HG02763 (cell line): ENCODE measurements around the gene TK2.
A peak's percentile ranks its signal among the peaks of the same experiment; 100 is the strongest.

ENCODE experiments used
- ATAC-seq: cut with Tn5 transposase; IDR thresholded peaks from one replicate; pipeline ENCODE4 v1.9.1; 2021; ENCODE audit warnings: mild to moderate bottlenecking, moderate library complexity; ENCODE audit not compliant: unreplicated experiment

TK2 gene

DNA sequence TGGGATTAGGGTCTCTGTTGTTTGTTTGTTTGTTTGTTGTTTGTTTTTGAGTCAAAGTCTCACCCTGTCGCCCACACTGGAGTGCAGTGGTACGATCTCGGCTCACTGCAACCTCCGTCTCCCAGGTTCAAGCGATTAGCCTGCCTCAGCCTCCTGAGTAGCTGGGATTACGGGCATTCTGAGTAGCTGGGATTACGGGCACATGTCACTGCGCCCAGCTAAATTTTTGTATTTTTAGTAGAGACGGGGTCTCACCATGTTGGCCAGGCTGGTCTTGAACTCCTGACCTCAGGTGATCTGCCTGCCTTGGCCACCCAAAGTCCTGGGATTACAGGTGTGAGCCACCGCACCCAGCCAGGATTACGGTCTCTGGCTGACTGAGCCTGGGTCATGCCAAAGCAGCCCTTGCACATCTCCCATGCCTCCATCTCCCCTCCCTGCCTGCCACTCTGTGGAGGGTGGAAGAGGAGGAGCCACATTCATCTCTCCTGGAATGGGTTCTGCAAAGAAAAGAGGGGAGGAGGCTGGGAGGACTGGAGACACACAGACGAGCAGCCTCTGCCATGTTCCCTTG, 63.6 kb downstream of the TK2 start:
- ATAC-seq, result no peak

DNA sequence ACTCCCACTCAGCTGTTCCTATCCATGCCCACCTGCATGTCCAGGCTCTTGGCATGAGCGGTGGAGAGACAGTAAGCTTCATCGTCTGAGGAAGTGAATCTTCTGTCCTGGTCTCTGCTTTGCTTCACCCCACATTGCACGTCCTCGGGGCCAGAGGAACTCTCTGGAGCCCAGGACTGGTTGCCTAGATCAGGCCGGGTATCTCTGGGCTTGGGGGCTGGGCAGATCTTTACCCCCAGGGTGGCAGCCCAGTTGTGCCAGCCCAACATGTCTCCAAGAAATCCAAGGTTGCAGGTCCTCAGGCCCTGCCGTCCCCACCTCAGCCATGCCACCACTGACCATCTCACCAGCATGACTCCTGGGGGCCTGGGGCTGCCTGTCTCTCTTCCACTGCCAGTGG, 64.5 kb downstream of the TK2 start:
- no peak for ATAC-seq

DNA sequence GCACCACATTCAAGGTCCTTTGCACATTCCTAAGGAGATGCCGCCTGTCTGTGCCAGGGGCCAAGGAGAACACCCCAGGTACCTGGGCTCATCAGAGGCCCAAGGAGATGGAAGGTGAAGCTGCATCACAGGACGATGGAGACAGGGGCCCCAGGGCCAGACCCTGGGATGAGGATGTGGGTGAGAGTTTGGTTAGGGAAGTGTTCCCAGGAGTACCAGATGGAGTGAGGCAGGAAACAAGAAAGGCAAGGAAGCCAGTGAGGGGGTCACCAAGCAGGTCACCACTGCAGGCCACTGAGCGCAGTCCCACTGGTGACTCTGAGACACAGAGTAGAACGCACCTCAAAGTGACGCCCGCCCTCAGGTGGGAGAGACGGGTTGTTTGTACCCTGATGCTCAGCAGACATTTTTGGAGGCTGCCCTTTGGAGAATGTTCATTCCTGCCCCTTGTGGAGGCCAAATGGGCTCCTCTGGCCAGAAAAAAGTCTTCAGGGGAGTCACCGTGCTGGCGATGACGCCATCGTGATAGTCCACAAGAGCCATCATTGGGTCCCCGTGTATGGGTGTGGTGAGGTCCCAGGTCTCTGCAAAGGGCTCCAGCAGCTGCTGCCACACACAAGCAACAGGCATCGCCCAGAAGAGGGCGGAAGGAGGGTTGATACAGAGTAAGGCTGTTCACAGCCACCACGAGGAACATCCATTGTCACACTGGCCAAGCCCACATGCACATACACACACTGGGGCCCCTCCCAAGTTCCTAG, 65.3 kb downstream of the TK2 start:
- ATAC-seq, result no peak

DNA sequence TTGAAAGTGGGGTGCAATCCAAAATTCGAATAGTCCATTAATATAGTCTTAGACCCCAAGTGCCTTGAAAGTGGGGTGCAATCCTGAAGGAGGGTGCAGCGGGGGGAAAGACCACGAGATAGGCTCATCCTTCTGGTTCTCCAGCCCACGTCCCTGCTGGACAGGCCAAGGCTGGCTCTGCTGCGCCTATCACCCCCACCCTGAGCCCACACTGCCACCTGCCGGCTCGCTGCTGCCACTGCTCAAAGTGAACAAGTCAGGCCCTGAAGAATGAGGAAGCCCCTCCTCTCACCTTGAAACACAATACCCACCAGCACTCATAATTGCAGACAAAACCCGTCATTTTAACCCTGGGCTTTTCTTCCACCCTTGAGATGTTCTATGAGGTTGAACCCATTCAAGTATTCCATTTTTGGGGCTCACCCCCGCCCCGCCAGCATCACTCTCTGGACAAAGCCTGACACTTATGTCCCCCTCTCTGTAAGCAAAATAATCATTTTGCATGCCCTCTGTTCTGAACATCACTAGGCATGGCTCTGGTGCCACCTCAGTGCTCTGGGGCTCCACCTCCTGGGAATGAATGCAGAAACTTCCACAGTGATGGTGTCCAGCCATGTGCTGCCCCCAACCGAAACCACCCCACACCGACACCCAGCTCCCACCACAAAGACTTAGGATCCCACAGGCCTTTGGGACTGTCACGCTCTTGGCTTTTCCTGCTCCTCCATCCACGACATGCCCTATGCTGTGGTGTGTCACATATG, 66.1 kb downstream of the TK2 start:
- ATAC-seq, result no peak

DNA sequence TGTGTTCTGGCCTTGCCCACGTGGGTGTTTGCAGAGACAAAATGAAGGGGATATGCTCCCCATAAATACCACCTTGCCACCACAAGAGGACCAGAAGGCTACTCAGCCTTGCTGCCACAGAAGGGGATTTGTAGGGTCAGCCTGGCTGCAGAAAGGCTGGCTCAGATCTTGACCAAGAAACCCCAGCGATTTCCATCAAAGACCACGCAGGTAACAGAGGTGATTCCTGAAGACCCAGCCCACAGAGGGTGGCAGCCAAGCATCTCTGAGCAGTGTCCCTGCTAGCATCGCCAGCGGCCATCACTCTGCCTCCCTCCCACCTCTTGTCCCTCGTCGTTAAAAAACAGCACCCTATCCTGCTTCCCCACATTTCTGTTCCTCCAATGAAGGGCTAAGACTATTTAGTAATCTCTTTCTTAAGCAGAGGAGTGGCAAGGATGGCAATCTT, 68.0 kb downstream of the TK2 start:
- no peak for ATAC-seq

DNA sequence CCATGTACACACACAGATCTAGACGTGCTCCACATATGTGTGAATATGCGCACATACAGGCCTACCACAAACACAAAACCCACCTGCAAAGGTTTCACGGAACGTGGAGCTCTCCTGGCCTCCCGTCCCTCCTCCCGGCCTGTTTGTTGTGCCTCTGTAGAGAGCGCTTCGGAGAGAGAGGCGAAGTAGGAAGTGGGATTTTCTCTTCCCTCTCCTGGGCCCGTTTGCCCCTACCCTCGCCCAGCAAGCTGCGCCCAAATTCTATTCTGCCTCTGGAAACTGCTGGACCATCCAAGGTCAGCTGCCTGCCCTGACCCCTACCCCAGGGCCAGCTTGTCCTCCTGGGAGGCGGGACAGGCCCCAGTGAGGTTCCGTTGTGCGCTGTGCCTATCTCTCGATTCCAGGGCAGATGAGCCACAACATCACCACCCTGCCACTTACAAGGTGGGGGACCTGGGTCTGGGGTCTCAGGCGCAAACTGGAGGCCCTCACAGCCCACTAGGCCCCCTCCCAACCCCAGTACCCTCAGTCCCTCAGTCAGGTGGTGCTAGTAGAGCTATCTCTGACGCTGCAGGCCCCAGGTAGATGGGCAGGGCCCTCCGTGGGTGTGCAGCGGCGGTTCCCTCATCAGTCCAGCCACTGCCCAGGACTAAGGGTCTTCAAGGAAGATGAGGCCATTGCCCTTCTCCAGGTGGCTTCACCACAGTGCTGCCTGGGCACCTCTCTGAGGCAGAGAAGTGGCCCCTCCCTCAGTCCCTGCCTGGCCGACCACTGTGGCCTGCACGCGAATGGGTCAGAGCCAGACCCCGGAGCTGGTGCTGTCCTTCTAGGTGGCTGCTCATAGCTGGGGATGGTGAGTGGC, 68.6 kb downstream of the TK2 start:
- ATAC-seq, result no peak

DNA sequence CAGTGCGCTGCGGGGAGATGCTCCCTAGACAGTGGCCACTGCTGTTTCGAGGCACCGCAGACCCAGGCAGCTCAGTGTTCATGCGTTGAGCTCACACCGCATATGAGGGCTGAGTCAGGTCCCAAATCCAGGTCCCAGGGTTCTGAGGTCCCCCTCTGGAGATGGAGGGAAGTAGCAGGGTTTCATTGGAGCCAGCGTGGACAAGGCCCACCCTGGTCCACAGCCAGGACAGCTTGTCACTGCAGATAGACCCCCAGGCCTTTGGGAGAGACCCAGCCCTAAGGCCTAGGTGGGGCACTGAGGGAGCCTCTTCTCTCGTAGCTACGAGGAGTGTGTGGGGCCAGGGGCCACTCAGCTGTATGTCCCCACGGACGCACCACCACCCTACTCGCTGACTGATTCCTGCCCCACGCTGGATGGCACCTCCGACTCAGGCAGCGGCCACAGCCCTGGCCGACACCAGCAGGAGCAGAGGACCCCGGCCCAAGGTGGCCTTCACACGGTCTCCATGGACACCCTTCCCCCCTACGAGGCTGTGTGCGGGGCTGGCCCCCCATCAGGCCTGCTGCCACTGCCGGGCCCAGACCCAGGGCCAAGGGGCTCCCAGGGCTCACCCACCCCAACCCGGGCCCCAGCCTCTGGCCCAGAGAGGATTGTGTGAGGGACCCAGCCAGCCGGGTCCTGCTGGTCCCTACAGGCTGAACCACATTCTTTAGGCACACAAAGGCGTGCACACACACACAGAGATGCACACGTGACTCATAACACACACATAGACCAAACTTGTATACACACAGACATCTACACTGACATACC, 69.4 kb downstream of the TK2 start:
- no peak for ATAC-seq

DNA sequence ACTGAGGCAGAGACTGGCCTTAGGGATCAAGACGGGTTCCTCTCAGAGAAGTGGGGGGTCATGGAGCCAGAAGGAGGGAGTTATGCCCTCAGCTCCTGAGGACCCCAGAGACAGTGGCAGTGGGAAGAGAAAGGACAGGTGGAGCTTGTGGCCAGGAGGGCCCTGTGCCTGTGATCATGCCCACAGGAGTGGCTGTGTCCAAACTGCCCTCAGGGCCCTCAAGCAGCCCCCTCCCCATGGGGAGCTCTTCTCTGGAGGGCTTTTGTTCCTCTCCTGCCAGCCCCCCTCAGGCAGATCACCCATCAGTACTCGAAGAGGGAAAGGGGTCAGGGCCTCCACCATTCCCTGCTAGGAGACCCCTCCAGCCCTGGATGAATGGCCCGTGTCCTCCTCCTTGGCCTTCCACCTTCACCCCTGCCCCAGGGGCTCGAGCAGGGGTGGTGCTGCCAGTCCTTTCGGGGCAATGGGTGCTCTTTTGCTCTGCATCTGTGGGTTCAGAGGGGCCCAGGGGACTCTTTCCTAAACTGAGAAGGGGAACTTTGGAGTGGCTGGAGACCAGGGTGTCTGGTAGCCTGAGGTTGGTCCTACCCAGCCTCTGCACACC, 70.2 kb downstream of the TK2 start:
- no peak for ATAC-seq

DNA sequence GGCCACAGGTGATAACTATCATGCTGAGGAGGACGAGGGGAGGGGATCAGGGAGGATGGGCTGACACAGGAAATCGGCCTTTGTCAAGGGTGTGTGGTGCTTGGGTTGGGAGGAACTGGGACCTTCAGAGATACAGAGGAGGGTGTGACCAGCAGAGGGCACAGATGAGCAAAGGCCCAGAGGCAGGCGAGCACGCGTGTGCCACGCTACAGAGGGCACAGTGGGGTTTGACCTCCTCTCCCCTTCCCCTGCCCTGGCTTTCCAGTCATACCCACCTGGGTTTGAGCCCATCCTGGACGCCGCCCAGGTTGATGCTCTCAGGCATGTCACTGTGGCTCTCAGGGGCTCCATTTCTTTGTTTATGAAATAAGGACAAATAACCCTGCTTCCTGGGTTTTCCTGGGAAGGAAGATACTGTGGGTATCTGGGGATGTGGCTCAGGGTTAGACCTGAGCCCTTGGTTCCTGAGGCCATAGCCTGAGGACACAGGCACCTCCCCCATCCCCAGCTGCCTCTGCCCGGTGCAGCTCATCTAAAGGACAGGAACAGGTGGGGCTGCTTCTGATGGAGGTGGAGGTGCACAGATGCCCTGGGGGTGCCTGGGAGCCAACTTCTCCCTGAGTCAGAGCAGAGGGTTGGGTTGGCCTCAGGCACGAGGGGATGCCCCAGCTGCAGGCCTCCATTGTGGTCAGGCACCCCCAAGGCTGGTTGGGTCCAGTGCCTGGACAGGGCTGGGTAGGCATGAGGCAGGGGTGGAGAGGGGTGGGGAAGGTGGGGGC, 71.0 kb downstream of the TK2 start:
- no peak for ATAC-seq

DNA sequence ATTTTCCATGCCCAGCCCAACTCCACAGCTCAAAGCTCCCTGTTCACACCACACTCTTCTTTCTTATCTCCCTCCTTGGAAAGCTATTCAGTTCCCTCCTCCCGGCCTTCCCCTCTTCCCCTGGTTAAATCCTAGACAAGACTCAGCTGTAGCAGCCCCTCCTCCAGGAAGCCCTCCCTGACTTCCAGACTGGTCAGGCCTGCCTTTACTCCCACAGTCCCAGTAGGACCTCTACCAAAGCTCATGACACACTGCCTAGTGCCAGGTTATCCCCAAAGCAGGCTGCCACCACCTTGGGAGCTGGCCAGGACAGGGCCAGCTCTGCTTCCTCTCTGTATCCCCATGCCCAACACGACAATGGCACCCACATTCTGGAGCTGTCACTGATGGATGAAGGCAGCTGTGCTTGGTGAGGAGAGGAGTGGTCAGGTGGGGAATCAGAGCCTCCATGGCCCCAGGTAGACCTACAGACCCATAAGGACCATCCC, 72.8 kb downstream of the TK2 start:
- ATAC-seq, result no peak

DNA sequence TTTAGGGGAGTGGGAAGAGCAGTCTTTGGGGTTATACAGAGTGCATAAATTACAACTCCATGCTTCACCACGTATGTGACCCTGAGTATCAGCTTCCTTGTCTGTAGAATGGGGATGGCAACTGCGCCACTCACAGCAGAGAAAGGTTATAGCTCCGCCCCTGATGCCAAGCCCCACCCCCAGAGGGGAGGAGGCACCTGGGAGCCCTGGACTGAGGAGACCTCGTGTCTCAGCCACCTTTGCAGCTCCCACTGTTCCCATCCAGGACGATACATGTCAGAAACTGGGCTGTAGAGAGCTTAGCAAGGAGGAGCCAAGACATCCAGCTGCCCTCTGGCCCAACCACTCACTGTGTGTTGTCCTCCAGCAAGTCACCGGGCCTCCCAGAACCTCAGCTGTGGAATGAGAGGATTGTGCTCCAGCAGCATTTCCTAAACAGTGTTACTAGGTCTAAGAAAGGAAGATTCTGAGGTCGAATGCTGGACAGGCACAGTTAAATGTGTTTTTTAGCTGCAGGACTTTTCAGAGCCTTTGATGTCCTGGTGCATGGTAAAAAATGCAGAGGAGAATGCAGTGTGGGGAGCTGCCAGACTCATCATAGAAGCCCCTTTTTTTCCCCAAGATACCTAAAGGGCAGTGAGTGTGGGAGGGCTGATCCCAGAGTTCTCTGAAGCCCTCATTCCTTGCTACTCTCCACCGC, 73.4 kb downstream of the TK2 start:
- ATAC-seq, result no peak

DNA sequence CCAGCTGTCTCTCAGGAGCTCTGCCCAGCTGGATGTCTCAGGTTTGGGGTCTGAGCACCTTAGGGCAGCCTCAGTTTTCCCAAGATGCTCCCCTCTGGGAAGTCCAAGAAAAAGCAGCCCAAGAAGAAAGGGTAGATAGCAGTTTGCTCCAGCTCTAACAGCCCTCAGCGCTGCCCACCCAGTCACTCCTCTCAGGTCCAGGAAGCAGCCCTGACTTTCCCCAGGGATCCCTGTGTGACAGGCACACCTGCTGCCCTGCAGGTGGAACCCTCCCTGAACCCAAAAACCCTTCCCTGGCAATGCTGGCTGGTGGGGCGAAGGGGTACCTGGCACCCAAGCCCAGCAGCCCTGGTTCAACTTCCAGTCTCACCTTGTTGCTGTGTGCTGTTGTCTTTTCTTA, 74.7 kb downstream of the TK2 start:
- ATAC-seq, result no peak

DNA sequence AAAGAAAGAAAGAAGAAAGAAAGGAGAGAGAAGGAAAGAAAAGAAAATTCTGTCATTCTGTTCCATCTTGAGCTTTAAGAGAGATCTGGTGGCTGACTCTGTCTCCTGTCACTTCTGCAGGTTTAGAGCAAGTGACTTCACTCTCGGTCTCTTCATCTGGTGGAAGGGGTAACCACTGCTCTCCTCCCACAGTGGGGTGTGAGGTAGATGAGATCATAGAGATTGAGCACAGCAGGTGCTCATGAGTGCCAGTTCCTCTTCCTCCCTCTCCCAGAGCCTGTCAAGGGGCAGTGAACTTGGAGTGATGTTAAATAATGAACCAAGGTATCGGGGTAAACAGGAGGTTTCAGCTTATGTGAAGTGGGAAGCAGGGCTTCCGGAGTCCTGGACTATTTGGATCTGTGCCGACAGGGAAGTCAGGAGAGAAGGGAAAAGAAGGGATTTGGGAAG, 75.1 kb downstream of the TK2 start:
- peak; percentile 71 for ATAC-seq

DNA sequence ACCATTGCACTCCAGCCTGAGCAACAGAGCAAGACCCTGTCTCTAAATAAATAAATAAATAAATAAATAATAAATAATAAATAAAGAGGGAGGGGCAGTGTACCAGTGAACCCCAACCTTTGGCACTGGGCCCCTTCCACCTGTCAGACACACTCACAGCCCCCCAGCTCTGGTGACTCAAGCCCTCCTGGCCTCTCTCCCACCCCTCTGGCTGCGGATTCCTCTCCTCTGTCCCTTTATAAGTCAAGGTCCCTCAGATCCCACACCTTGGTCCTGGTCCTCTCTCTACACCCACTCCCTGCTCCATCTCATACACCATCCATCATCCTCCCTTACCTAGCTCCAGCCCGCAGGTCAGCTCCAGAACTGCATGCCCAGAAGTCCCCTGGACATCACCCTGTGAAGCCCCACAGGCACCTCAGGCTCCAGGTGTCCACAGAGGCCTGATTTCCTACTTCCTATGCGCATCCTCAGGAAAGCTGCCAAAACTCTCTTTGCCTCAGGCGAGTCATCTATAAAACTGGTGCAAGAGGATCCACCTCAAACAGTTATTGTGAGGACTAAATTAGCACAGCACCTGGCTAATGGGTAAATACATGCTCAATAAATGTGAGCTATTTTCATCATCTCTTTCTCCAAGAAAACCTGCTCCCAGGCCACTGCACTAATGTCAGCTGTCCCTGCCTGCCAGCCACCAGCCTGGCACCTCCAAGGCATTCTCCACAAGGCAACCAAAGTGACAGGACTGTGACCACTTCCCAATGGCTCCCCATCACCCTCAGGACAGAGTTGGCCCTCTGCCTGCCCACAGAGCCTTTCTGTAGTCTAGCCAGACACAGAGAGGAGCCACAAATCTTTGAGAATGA, 76.0 kb downstream of the TK2 start:
- no peak for ATAC-seq

DNA sequence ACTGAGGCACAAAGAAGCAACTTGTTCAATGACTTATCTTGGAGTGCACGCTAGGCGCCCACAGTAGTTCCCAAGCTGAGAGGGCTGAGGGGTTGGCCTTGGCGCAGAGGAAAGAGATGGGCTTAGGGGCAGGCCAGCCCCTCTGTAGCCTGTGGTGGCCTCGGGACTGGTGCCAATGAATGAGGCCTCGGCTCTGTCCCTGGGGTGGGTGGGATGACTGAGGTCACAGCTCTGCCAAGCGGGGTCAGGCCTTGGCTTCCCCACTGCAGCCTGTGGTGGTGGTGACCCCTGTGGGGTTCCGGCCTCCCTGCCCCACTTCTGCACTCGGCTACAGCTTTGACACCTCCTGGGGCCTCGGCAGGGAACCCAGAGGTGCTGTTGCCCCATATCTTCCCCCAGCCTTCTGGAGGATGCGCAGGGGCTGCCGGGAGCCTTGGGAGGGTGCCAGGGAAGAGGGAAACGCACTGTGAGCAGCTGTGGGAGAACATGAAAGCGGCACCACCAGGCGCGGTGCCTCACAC, 76.8 kb downstream of the TK2 start:
- ATAC-seq, result no peak

DNA sequence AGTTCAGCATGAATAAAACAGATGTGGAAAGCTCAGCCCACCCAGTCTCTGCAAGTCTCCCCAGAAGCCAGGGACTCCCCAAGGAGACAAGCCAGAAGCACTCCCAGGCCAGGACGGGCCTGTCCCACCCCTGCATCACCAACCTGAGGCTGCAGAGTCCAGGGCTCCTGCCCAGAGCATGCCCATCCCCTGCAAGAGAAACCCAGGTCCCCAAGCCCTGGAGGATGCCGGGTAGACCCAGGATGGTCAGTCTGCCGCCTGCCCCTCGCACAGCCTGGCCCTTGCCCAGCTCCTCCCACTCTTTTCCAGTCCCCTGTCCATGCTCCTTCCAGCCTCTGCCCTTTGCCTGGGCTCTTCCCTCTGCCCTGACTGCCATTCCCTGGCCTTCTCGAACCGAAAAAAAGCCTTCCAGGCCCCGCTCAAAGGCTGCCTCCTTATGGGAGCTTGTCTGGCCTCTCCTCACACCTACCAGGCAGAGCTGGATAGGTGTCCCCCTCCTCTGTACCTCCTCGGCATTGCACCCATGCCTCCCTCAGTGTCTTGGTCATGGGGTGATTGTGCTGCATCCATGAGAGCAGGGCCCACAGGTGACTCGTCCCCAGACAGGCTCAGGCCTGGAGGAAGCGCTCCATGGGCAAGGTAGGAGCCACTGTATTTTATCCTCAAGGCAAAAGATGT, 78.1 kb downstream of the TK2 start:
- ATAC-seq, result no peak

DNA sequence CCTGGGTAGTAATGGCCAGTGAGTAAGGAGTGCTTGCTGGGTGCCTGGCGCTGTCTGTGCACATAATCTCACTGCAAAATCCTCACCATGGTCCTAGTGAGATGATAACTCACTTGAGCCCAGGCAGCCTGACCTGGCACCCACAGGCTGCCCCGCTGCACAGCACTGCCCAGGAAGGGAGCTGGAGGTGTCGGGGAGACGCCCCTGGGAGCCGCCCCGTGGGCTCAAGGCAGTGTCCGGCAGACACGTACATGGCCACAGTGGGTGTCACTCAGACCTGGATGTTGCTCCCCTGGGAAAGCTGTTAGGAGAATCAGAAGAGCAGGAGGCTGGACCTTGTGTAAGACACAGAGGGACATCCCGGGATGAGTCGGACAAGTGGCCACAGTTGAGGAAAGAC, 78.7 kb downstream of the TK2 start:
- no peak for ATAC-seq
